Measurements from ENCODE around the gene XPR1. TPM values are rescaled to one million over a fixed set of nuclear protein-coding genes. Genes with fewer than 3 reads are reported as not detected.

The XPR1 gene
- total RNA-seq, 1 experiment from 2014 or later, result 39.7 TPM

DNA sequence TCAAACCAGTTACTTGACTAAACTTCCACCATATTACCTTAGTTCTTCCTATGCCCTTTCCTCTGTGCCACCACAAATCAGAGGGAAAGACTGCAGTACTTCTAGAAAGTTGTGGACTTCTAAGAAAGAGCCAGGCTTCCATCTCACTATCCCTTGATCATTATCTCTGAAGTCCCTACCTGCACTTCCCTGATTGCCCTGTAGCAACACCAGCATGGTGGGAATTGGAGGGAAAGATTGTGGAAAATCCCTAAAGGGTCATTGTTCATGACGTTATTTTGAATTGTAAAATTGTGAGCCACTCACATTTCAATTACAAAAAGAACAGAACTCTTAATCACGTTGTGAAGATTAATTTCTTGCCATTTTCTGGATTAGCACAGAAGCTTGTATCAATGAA is 257.5 kb downstream of the XPR1 start:
- intact Hi-C loops (cut with micrococcal nuclease), result no loop called here
- no peak overlapping the region for H3K4me3 Mint-ChIP-seq (ENCODE audit: unreplicated experiment)
- no peak for DNase-seq (ENCODE audit: unreplicated experiment)
- BruUV-seq (replicated peaks), result no TSS peak
- no peaks in the 10 kb centered on the region for H3K27me3 Mint-ChIP-seq (ENCODE audit: insufficient read depth, unreplicated experiment)
- TF ChIP-seq, protein P1, sequence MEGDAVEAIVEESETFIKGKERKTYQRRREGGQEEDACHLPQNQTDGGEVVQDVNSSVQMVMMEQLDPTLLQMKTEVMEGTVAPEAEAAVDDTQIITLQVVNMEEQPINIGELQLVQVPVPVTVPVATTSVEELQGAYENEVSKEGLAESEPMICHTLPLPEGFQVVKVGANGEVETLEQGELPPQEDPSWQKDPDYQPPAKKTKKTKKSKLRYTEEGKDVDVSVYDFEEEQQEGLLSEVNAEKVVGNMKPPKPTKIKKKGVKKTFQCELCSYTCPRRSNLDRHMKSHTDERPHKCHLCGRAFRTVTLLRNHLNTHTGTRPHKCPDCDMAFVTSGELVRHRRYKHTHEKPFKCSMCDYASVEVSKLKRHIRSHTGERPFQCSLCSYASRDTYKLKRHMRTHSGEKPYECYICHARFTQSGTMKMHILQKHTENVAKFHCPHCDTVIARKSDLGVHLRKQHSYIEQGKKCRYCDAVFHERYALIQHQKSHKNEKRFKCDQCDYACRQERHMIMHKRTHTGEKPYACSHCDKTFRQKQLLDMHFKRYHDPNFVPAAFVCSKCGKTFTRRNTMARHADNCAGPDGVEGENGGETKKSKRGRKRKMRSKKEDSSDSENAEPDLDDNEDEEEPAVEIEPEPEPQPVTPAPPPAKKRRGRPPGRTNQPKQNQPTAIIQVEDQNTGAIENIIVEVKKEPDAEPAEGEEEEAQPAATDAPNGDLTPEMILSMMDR (IDR thresholded peaks at IDR 0.05; ENCODE audit: unreplicated experiment), result no peak
- H3K9me3 Mint-ChIP-seq (ENCODE audit: unreplicated experiment), result no peaks in the 10 kb centered on the region
- no peaks in the 10 kb centered on the region for H3K4me1 Mint-ChIP-seq (ENCODE audit: insufficient read depth, unreplicated experiment)
- POLR2A ChIA-PET, result interaction anchor here (0.5 kb wide), 1 partner anchor 16 kb away, joined by 3 read pairs; no protein-coding TSS in a partner anchor
- H3K27ac Mint-ChIP-seq (ENCODE audit: low read depth, unreplicated experiment), result no peak overlapping the region
- H3K36me3 Mint-ChIP-seq (ENCODE audit: insufficient read depth, unreplicated experiment), result peaks cover 12% of the 10 kb centered on the region
- CTCF ChIA-PET, result no interaction called here

DNA sequence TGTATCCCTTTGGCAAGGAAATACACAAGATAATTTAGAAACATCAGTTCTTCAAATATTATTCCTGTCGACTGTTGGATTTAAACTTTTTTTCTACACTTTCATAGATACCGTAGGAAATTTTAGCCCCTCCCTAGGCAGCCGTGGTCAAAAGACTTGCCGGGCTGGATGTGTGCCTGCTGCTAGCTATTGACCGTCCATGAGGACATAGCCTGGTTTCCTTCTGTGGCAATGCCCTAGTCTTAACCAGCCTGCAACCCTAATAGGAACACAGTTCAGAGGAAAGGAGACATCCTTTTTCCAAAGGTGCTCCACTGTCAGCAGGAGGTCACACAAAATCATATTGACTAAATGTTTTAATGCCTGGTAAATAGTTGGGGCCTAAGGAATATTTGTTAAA is 260.4 kb downstream of the XPR1 start:
- Mint-ChIP-seq H3K27me3 (ENCODE audit: insufficient read depth, unreplicated experiment) (no peaks in the 10 kb centered on the region), H3K4me3 (ENCODE audit: unreplicated experiment) (no peak overlapping the region), H3K27ac (ENCODE audit: low read depth, unreplicated experiment) (no peak overlapping the region), H3K9me3 (ENCODE audit: unreplicated experiment) (no peaks in the 10 kb centered on the region), H3K4me1 (ENCODE audit: insufficient read depth, unreplicated experiment) (no peaks in the 10 kb centered on the region), H3K36me3 (ENCODE audit: insufficient read depth, unreplicated experiment) (peaks cover 8% of the 10 kb centered on the region)
- intact Hi-C loops (cut with micrococcal nuclease), result no loop called here
- TF ChIP-seq, protein P1 (IDR thresholded peaks at IDR 0.05; ENCODE audit: unreplicated experiment), result no peak
- ChIA-PET POLR2A (interaction anchor here (0.8 kb wide), 1 partner anchor 141 kb away, joined by 3 read pairs; the partner anchor contains the start of gene MR1), CTCF (interaction anchor here (0.6 to 1.0 kb wide), 3 partner anchors 10 to 70 kb away, joined by 3 read pairs; no protein-coding TSS in a partner anchor)
- no TSS peak for BruUV-seq (replicated peaks)
- no peak for DNase-seq (ENCODE audit: unreplicated experiment)

DNA sequence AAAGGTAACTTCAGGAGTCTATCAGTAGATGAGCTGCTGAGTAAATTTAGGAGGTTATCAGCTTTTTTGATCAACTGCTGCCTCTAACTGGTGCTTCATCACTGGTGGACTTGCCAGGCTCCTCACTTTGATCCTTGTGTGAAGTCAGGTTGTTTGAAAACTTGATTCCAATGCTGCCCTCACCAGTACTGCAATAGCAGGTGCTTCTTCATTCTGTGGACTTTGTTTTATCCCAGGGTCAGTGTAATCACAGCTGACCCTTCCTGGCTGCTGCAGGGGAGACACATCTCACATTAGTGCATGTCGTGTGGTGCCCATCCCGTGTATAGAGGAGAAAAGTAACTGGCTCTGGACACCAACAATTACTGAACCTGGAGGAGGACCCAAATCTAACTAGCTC is 260.9 kb downstream of the XPR1 start:
- POLR2A ChIA-PET, result no interaction called here
- no peak for DNase-seq (ENCODE audit: unreplicated experiment)
- H3K27me3 Mint-ChIP-seq (ENCODE audit: insufficient read depth, unreplicated experiment), result no peaks in the 10 kb centered on the region

DNA sequence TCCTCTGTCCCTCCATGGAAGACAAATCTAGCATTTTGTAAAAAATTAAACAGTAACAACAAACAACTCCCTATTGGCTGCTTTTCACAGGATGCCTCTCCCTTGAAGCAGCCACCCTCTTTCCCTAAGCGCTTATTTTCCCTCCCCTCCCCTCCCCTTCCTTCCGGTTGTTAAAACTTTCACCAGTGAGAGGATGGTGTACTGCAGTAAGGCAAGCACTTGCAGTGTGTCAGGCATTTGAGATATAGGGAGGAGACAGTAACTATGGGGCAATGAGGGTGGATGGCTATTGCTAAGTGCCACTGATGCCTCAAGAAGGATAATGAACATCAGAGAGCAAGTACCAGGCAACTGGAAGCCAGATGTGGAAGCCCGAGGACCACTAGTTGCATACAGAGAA is 261.8 kb downstream of the XPR1 start:
- Mint-ChIP-seq H3K9me3 (ENCODE audit: unreplicated experiment) (no peaks in the 10 kb centered on the region), H3K4me3 (ENCODE audit: unreplicated experiment) (no peak overlapping the region), H3K4me1 (ENCODE audit: insufficient read depth, unreplicated experiment) (no peaks in the 10 kb centered on the region), H3K27ac (ENCODE audit: low read depth, unreplicated experiment) (no peak overlapping the region), H3K36me3 (ENCODE audit: insufficient read depth, unreplicated experiment) (peaks cover 8% of the 10 kb centered on the region), H3K27me3 (ENCODE audit: insufficient read depth, unreplicated experiment) (no peaks in the 10 kb centered on the region)
- POLR2A ChIA-PET, result no interaction called here
- no peak for DNase-seq (ENCODE audit: unreplicated experiment)
- CTCF ChIA-PET, result interaction anchor here (0.7 kb wide), 1 partner anchor 378 kb away, joined by 3 read pairs; no protein-coding TSS in a partner anchor
- TF ChIP-seq, protein P1 (IDR thresholded peaks at IDR 0.05; ENCODE audit: unreplicated experiment), result no peak
- intact Hi-C loops (cut with micrococcal nuclease), result no loop called here
- BruUV-seq (replicated peaks), result no TSS peak

More for the DNA sequence above, 260.9 kb downstream of the XPR1 start:
- intact Hi-C loops (cut with micrococcal nuclease), result no loop called here
- BruUV-seq (replicated peaks), result no TSS peak
- TF ChIP-seq, protein P1 (IDR thresholded peaks at IDR 0.05; ENCODE audit: unreplicated experiment), result no peak
- H3K36me3 Mint-ChIP-seq (ENCODE audit: insufficient read depth, unreplicated experiment), result peaks cover 8% of the 10 kb centered on the region
- CTCF ChIA-PET, result interaction anchor here (0.6 to 1.0 kb wide), 5 partner anchors 10 to 411 kb away, joined by 3 to 4 read pairs (median 3); no protein-coding TSS in a partner anchor
- no peak overlapping the region for H3K4me3 Mint-ChIP-seq (ENCODE audit: unreplicated experiment)
- H3K27ac Mint-ChIP-seq (ENCODE audit: low read depth, unreplicated experiment), result no peak overlapping the region
- no peaks in the 10 kb centered on the region for H3K9me3 Mint-ChIP-seq (ENCODE audit: unreplicated experiment)
- no peaks in the 10 kb centered on the region for H3K4me1 Mint-ChIP-seq (ENCODE audit: insufficient read depth, unreplicated experiment)
